ENCODE measurements around the gene KCTD7. TPM values are rescaled to one million over a fixed set of nuclear protein-coding genes. Genes with fewer than 3 reads are reported as not detected.

The KCTD7 gene
- total and polyA plus RNA-seq, 3 donors from 2014 or later, result 36.1 to 71.7 (median 62.4) TPM

- intact Hi-C loops (cut with DNase I; ENCODE audit: low total_unique reads), result no loop called here
- no peak for DNase-seq
- Histone ChIP-seq H3K27me3 (no peaks in the 10 kb centered on the region), H3K27ac (no peak overlapping the region), H3K9me3 (no peaks in the 10 kb centered on the region), H3K4me3 (no peak overlapping the region), H3K4me1 (no peaks in the 10 kb centered on the region), H3K36me3 (ENCODE audit: low read depth, missing control alignments) (no peaks in the 10 kb centered on the region)
- no peak for TF ChIP-seq POLR2A (IDR thresholded peaks at IDR 0.05)
- no peak for TF ChIP-seq CTCF (IDR thresholded peaks at IDR 0.05)
- 78 to 81% methylated on average over 22 to 24 of the region's 24 CpGs for WGBS, 2 donors
Observed at GRCh38 chr7:66664590-66665293, 36.1 kb downstream of the KCTD7 start.

GRCh38 chr7:66666313-66666952 is 37.8 kb downstream of the KCTD7 start:
- intact Hi-C loops (cut with DNase I; ENCODE audit: low total_unique reads), result no loop called here
- WGBS, 2 donors, result 70 to 88% methylated on average over 2 to 6 of the region's 8 CpGs
- H3K36me3 ChIP-seq (ENCODE audit: low read depth, missing control alignments), result no peaks in the 10 kb centered on the region
- TF ChIP-seq CTCF (IDR thresholded peaks at IDR 0.05) (no peak), POLR2A (IDR thresholded peaks at IDR 0.05) (no peak)
- H3K9me3 ChIP-seq, result no peaks in the 10 kb centered on the region
- H3K4me3 ChIP-seq, result no peak overlapping the region
- no peak overlapping the region for H3K27ac ChIP-seq
- H3K27me3 ChIP-seq, result no peaks in the 10 kb centered on the region
- no peaks in the 10 kb centered on the region for H3K4me1 ChIP-seq
- DNase-seq, result no peak

DNA sequence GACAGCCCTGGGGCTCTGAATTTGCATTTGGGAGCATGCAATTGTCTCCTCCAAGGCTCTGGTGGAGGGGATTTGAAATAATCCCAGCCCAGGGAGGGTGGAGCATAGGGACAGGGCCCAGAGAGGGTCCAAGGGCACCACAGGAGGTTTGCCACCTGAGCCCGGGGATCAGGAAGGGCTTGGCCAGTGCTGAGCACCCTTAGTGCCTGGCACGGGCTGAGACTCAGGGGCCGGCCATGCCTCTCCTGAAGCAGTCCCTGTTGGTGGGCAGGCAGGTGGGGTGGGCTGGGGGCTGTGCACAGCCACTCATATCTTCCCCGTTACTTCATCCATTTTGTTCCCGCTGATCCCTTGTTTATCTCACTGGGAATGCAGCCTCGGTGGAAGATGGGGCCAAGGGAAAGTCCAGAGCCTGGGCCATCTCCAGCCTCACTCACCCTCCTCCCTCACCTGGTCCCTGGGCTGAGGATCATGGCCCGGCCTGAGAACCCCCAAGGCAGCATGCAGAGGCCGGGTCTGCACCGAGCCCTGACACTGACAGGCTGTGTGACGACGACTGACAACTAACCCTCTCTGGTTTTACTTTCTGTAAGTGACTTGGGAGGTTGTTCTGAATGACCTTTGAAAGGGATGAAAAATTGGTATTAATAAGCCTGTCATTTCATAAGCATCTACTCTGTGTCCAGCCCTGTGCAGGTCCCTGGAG is 38.5 kb downstream of the KCTD7 start:
- no peak overlapping the region for H3K27ac ChIP-seq
- intact Hi-C loops (cut with DNase I; ENCODE audit: low total_unique reads), result no loop called here
- no peak for TF ChIP-seq CTCF (IDR thresholded peaks at IDR 0.05)
- no peak for TF ChIP-seq POLR2A (IDR thresholded peaks at IDR 0.05)
- H3K9me3 ChIP-seq, result no peaks in the 10 kb centered on the region
- H3K4me1 ChIP-seq, result no peaks in the 10 kb centered on the region
- 85 to 94% methylated on average over 9 to 11 of the region's 11 CpGs for WGBS, 2 donors
- DNase-seq, result no peak
- no peaks in the 10 kb centered on the region for H3K27me3 ChIP-seq
- H3K36me3 ChIP-seq (ENCODE audit: low read depth, missing control alignments), result no peaks in the 10 kb centered on the region
- H3K4me3 ChIP-seq, result no peak overlapping the region

GRCh38 chr7:66668112-66668511 is 39.4 kb downstream of the KCTD7 start:
- intact Hi-C loops (cut with DNase I; ENCODE audit: low total_unique reads), result no loop called here
- Histone ChIP-seq H3K27ac (no peak overlapping the region), H3K36me3 (ENCODE audit: low read depth, missing control alignments) (no peaks in the 10 kb centered on the region), H3K4me3 (no peak overlapping the region), H3K4me1 (no peaks in the 10 kb centered on the region), H3K27me3 (no peaks in the 10 kb centered on the region), H3K9me3 (no peaks in the 10 kb centered on the region)
- WGBS, 2 donors, result 91 to 92% methylated on average over 7 of the region's 7 CpGs
- TF ChIP-seq CTCF (IDR thresholded peaks at IDR 0.05) (no peak), POLR2A (IDR thresholded peaks at IDR 0.05) (no peak)
- DNase-seq, result no peak
